Stimulated activated CD8-positive, alpha-beta memory T cell treated with anti-CD3 and anti-CD28 coated beads, Interleukin-12 subunit alpha, Interleukin-12 subunit beta, amount 100 ng/mL, for 24 hours (primary cell): ENCODE data around the gene UBE2R2.
"Not testable (repeated sequence)": the region's sequence is repeated elsewhere in the genome, so short reads cannot be mapped to it uniquely, and the experiment has no call there.

Experiments
- DNase-seq: peaks from one replicate; pipeline ENCODE4 v3.0.0-alpha.2; 2020; ENCODE audit errors: extremely low read depth

The UBE2R2 gene

GRCh38 chr9:33799928-33800704, 16.8 kb upstream of the UBE2R2 start:
- DNase-seq, result no peak

GRCh38 chr9:33800886-33801285, 16.1 kb upstream of the UBE2R2 start:
- DNase-seq, result no peak

- not testable (repeated sequence) for DNase-seq
Measured at GRCh38 chr9:33801943-33802500, 14.9 kb upstream of the UBE2R2 start.

GRCh38 chr9:33804196-33804595, 12.8 kb upstream of the UBE2R2 start:
- DNase-seq, result not testable (repeated sequence)

GRCh38 chr9:33807156-33807555, 9.8 kb upstream of the UBE2R2 start:
- DNase-seq, result not testable (repeated sequence)

GRCh38 chr9:33808979-33809322, 8.0 kb upstream of the UBE2R2 start:
- DNase-seq, result not testable (repeated sequence)

- DNase-seq, result no peak
Measured at GRCh38 chr9:33809506-33809905, 7.5 kb upstream of the UBE2R2 start.

- DNase-seq, result no peak
Measured at GRCh38 chr9:33813712-33814641, 3.0 kb upstream of the UBE2R2 start.

GRCh38 chr9:33815781-33816180, 1.2 kb upstream of the UBE2R2 start:
- no peak for DNase-seq

- DNase-seq, result no peak
Measured at GRCh38 chr9:33817327-33818166, 587 bp downstream of the UBE2R2 start.

GRCh38 chr9:33818167-33818846, 1.3 kb downstream of the UBE2R2 start:
- no peak for DNase-seq

- no peak for DNase-seq
Measured at GRCh38 chr9:33818847-33819500, 2.0 kb downstream of the UBE2R2 start.

- no peak for DNase-seq
Measured at GRCh38 chr9:33820231-33820745, 3.3 kb downstream of the UBE2R2 start.

- no peak for DNase-seq
Measured at GRCh38 chr9:33823801-33824200, 6.8 kb downstream of the UBE2R2 start.

GRCh38 chr9:33827285-33827684, 10.3 kb downstream of the UBE2R2 start:
- not testable (repeated sequence) for DNase-seq

- DNase-seq, result not testable (repeated sequence)
Measured at GRCh38 chr9:33829641-33830230, 12.8 kb downstream of the UBE2R2 start.

- no peak for DNase-seq
Measured at GRCh38 chr9:33835625-33836260, 18.8 kb downstream of the UBE2R2 start.

GRCh38 chr9:33836261-33836660, 19.3 kb downstream of the UBE2R2 start:
- DNase-seq, result not testable (repeated sequence)

GRCh38 chr9:33837138-33837537, 20.2 kb downstream of the UBE2R2 start:
- no peak for DNase-seq
